NCI-H2029 (cell line): ENCODE measurements around the gene SLC36A4.
"Not testable (repeated sequence)": the region's sequence is repeated elsewhere in the genome, so short reads cannot be mapped to it uniquely, and the experiment has no call there.

Experiments
- DNase-seq: peaks from one replicate; lab custom pipeline; 2025; lab: John Stamatoyannopoulos, UW

SLC36A4 gene

GRCh38 chr11:93122535-93123235 lies 75.1 kb downstream of the SLC36A4 start:
- DNase-seq = no peak

- DNase-seq = no peak
These were observed 79.5 kb downstream of the SLC36A4 start for GRCh38 chr11:93118276-93118675.

GRCh38 chr11:93117565-93117964 lies 80.2 kb downstream of the SLC36A4 start:
- no peak for DNase-seq

GRCh38 chr11:93116641-93117441 lies 81.0 kb downstream of the SLC36A4 start:
- DNase-seq = no peak

- DNase-seq = no peak
These were observed 83.5 kb downstream of the SLC36A4 start for GRCh38 chr11:93114304-93114703.

- DNase-seq = no peak
These were observed 84.0 kb downstream of the SLC36A4 start for GRCh38 chr11:93113824-93114223.

GRCh38 chr11:93111147-93111546 lies 86.6 kb downstream of the SLC36A4 start:
- not testable (repeated sequence) for DNase-seq

GRCh38 chr11:93100211-93100610 lies 97.6 kb downstream of the SLC36A4 start:
- no peak for DNase-seq

- no peak for DNase-seq
These were observed 98.0 kb downstream of the SLC36A4 start for GRCh38 chr11:93099806-93100205.
